OCI-LY3 (cell line): ENCODE data around the gene IZUMO4.

Experiments
- H2AFZ ChIP-seq: fragments of 200-600, 300-600 bp; shearing (Covaris generic); 2 replicates; pipeline ENCODE4 v1.6.0; 2014; ENCODE audit warnings: antibody characterized with exemption, low read depth, low read length
- H3K27ac ChIP-seq: fragments of 200-600, 300-600 bp; sonication (generic); 2 replicates; pipeline ENCODE4 v1.5.1; 2014; ENCODE audit warnings: mild to moderate bottlenecking, low read length, moderate library complexity, mixed read lengths
- H3K27me3 ChIP-seq: fragments of 200-600, 300-600 bp; sonication (generic); 2 replicates; pipeline ENCODE4 v1.6.1; 2014; ENCODE audit warnings: low read depth, low read length, mixed read lengths
- H3K36me3 ChIP-seq: fragments of 200-600, 300-600 bp; sonication (generic); replicated peaks from 2 replicates; pipeline ENCODE3; 2014; ENCODE audit warnings: low read depth, low read length, mixed read lengths
- H3K4me1 ChIP-seq: fragments of 300-600, 200-600 bp; sonication (generic); 2 replicates; pipeline ENCODE4 v1.6.1; 2014; ENCODE audit warnings: low read length, mixed read lengths
- H3K4me2 ChIP-seq: fragments of 200-600, 300-600 bp; sonication (generic); 2 replicates; pipeline ENCODE4 v1.6.1; 2014; ENCODE audit warnings: low read length, mixed read lengths
- H3K4me3 ChIP-seq: fragments of 300-600, 200-600 bp; sonication (generic); 2 replicates; pipeline ENCODE4 v1.5.1; 2014; ENCODE audit warnings: antibody characterized with exemption, mild to moderate bottlenecking, low read length, moderate library complexity
- H3K79me2 ChIP-seq: fragments of 300-600, 200-600 bp; shearing (Covaris generic); 2 replicates; pipeline ENCODE4 v1.6.1; 2014; ENCODE audit warnings: mild to moderate bottlenecking, low read length, mixed read lengths
- H3K9ac ChIP-seq: fragments of 300-600, 200-600 bp; shearing (Covaris generic); 2 replicates; pipeline ENCODE4 v1.6.0; 2014; ENCODE audit warnings: mild to moderate bottlenecking, low read length, moderate library complexity
- H3K9me3 ChIP-seq: fragments of 200-600, 300-600 bp; shearing (Covaris generic); 2 replicates; pipeline ENCODE4 v1.6.1; 2014; ENCODE audit warnings: low read length, mixed read lengths; ENCODE audit not compliant: insufficient read depth
- H4K20me1 ChIP-seq: fragments of 200-600, 300-600 bp; sonication (generic); 2 replicates; pipeline ENCODE4 v1.6.1; 2016; ENCODE audit warnings: low read length, mixed read lengths; ENCODE audit not compliant: insufficient read depth
- CTCF ChIP-seq: fragments of 200-600, 300-600 bp; sonication (generic); IDR thresholded peaks from 2 replicates; pipeline ENCODE4 v1.5.1; 2014; ENCODE audit warnings: antibody characterized with exemption, low read length, low read depth
- EZH2phosphoT487 ChIP-seq: fragments of 200-600 bp; shearing (Covaris generic); IDR thresholded peaks from 2 replicates; pipeline ENCODE4 v1.6.1; 2018; ENCODE audit warnings: antibody characterized with exemption, mixed run types, low read depth

IZUMO4 gene

GRCh38 chr19:2108251-2109016 is 11.7 kb downstream of the IZUMO4 start:
- H3K9ac ChIP-seq = no peak overlapping the region
- H3K9me3 ChIP-seq = no peaks in the 10 kb centered on the region
- H3K4me3 ChIP-seq = no peak overlapping the region
- H3K4me1 ChIP-seq = no peaks in the 10 kb centered on the region
- TF ChIP-seq CTCF = no peak
- no peak for TF ChIP-seq EZH2phosphoT487
- H3K27me3 ChIP-seq = no peaks in the 10 kb centered on the region
- peaks cover 82% of the 10 kb centered on the region for H3K36me3 ChIP-seq
- H3K27ac ChIP-seq = no peak overlapping the region
- H3K79me2 ChIP-seq = peaks cover 18% of the 10 kb centered on the region
- peaks cover 8% of the 10 kb centered on the region for H4K20me1 ChIP-seq
- no peak overlapping the region for H2AFZ ChIP-seq
- H3K4me2 ChIP-seq = no peak overlapping the region

GRCh38 chr19:2109046-2109864 is 12.5 kb downstream of the IZUMO4 start:
- no peaks in the 10 kb centered on the region; the same call in 1 of the 2 replicates for H4K20me1 ChIP-seq
- no peak for TF ChIP-seq EZH2phosphoT487
- TF ChIP-seq CTCF = no peak

GRCh38 chr19:2110822-2111221 is 14.1 kb downstream of the IZUMO4 start:
- H2AFZ ChIP-seq = no peak overlapping the region
- TF ChIP-seq EZH2phosphoT487 (no peak), CTCF (peak; percentile 50)
- H3K4me2 ChIP-seq = no peak overlapping the region
- H3K27ac ChIP-seq = no peak overlapping the region
- H3K9me3 ChIP-seq = no peaks in the 10 kb centered on the region
- no peaks in the 10 kb centered on the region; the same call in 1 of the 2 replicates for H4K20me1 ChIP-seq
- H3K4me1 ChIP-seq = no peaks in the 10 kb centered on the region
- H3K79me2 ChIP-seq = no peaks in the 10 kb centered on the region
- H3K4me3 ChIP-seq = no peak overlapping the region
- no peak overlapping the region for H3K9ac ChIP-seq
- peaks cover 85% of the 10 kb centered on the region for H3K36me3 ChIP-seq
- H3K27me3 ChIP-seq = no peaks in the 10 kb centered on the region

More at GRCh38 chr19:2109046-2109864, 12.5 kb downstream of the IZUMO4 start:
- no peak overlapping the region for H2AFZ ChIP-seq
- no peaks in the 10 kb centered on the region for H3K27me3 ChIP-seq
- H3K9me3 ChIP-seq = no peaks in the 10 kb centered on the region
- H3K4me3 ChIP-seq = no peak overlapping the region
- no peak overlapping the region for H3K9ac ChIP-seq
- peaks cover 82% of the 10 kb centered on the region for H3K36me3 ChIP-seq
- no peak overlapping the region for H3K4me2 ChIP-seq
- H3K27ac ChIP-seq = no peak overlapping the region
- peaks cover 10% of the 10 kb centered on the region for H3K79me2 ChIP-seq
- no peaks in the 10 kb centered on the region for H3K4me1 ChIP-seq

GRCh38 chr19:2111425-2111824 is 14.7 kb downstream of the IZUMO4 start:
- Histone ChIP-seq H3K4me3 (no peak overlapping the region), H3K27ac (no peak overlapping the region), H3K4me1 (no peaks in the 10 kb centered on the region), H3K4me2 (no peak overlapping the region), H3K79me2 (no peaks in the 10 kb centered on the region), H3K9ac (no peak overlapping the region), H3K9me3 (no peaks in the 10 kb centered on the region), H4K20me1 (no peaks in the 10 kb centered on the region; the same call in 1 of the 2 replicates), H2AFZ (no peak overlapping the region), H3K36me3 (peaks cover 83% of the 10 kb centered on the region), H3K27me3 (no peaks in the 10 kb centered on the region)
- TF ChIP-seq CTCF = no peak
- no peak for TF ChIP-seq EZH2phosphoT487
